Naive thymus-derived CD4-positive, alpha-beta T cell (primary cell): ENCODE measurements around the gene MATK. TPM values are rescaled to one million over a fixed set of nuclear protein-coding genes. Genes with fewer than 3 reads are reported as not detected.
"Not testable (repeated sequence)": the region's sequence is repeated elsewhere in the genome, so short reads cannot be mapped to it uniquely, and the experiment has no call there.

ENCODE experiments used
- ATAC-seq: fragments of 150-1000 bp; cut with Tn5 transposase; 2 replicates; pipeline ENCODE4 v1.10.0; 2021; ENCODE audit warnings: mild to moderate bottlenecking, moderate library complexity
- CTCF ChIA-PET: fragments of 350-600 bp; sonication (Branson Sonifier 250); formaldehyde crosslinking; loops from one replicate; lab custom pipeline; 2021; ENCODE audit warnings: antibody characterized with exemption; lab: Charles Lee
- POLR2A ChIA-PET: fragments of 350-600 bp; sonication (Branson Sonifier 250); formaldehyde crosslinking; loops from one replicate; lab custom pipeline; 2021; ENCODE audit warnings: antibody characterized with exemption, inconsistent platforms; lab: Charles Lee
- DNase-seq, 9 donors: peaks; one replicate each; pipeline versions ENCODE4 v3.0.0 to v3.0.0-alpha.2; 2020 to 2022; ENCODE audit warnings: mixed read lengths in 1 of 9
- H3K27ac ChIP-seq: one replicate; pipeline ENCODE4 v1.7.0; 2013; ENCODE audit warnings: mild to moderate bottlenecking, low read depth, low read length, moderate library complexity
- H3K27me3 ChIP-seq, 2 donors: one replicate each; pipeline ENCODE4 v1.7.0; 2013; ENCODE audit warnings: low read length in 2 of 2, mild to moderate bottlenecking in 2 of 2, moderate library complexity in 2 of 2; ENCODE audit not compliant: control insufficient read depth in 2 of 2, insufficient read depth in 2 of 2
- H3K36me3 ChIP-seq, 3 experiments: 1 replicate in 2 of 3; 2 replicates in 1 of 3; pipeline ENCODE4 v1.7.0; 2013; ENCODE audit warnings: low read length in 3 of 3, mild to moderate bottlenecking in 3 of 3, moderate library complexity in 1 of 3; ENCODE audit not compliant: insufficient read depth in 3 of 3, control insufficient read depth in 2 of 3
- H3K4me1 ChIP-seq, 2 donors: one replicate each; pipeline ENCODE4 v1.7.0; 2013; ENCODE audit warnings: low read length in 2 of 2, mild to moderate bottlenecking in 2 of 2, moderate library complexity in 1 of 2; ENCODE audit not compliant: control insufficient read depth in 2 of 2, insufficient read depth in 2 of 2
- H3K4me3 ChIP-seq: 2 replicates; pipeline ENCODE4 v1.7.0; 2013; ENCODE audit warnings: mild to moderate bottlenecking, low read length
- H3K9me3 ChIP-seq, 3 experiments: 1 replicate in 2 of 3; 2 replicates in 1 of 3; pipeline ENCODE4 v1.7.0; 2013; ENCODE audit warnings: low read length in 3 of 3; ENCODE audit not compliant: control insufficient read depth in 2 of 3
- H3K27ac Mint-ChIP-seq, 9 donors: one replicate each; pipeline ENCODE4 v1.8.0; 2020 to 2022; ENCODE audit warnings: mixed read lengths in 9 of 9, mild to moderate bottlenecking in 8 of 9, moderate library complexity in 5 of 9, inconsistent platforms in 2 of 9
- H3K27me3 Mint-ChIP-seq, 5 donors: one replicate each; pipeline ENCODE4 v1.8.0; 2021 to 2022; ENCODE audit warnings: mixed read lengths in 5 of 5, mild to moderate bottlenecking in 1 of 5
- H3K36me3 Mint-ChIP-seq, 5 donors: one replicate each; pipeline ENCODE4 v1.8.0; 2020 to 2022; ENCODE audit warnings: mixed read lengths in 5 of 5, mild to moderate bottlenecking in 3 of 5, inconsistent platforms in 1 of 5
- H3K4me1 Mint-ChIP-seq, 7 donors: one replicate each; pipeline ENCODE4 v1.8.0; 2020 to 2022; ENCODE audit warnings: mixed read lengths in 7 of 7, mild to moderate bottlenecking in 3 of 7, inconsistent platforms in 1 of 7
- H3K4me3 Mint-ChIP-seq, 10 donors: one replicate each; pipeline ENCODE4 v1.8.0; 2020 to 2022; ENCODE audit warnings: mild to moderate bottlenecking in 10 of 10, mixed read lengths in 10 of 10, moderate library complexity in 6 of 10, inconsistent platforms in 2 of 10
- H3K9me3 Mint-ChIP-seq, 11 donors: one replicate each; pipeline ENCODE4 v1.8.0; 2020 to 2022; ENCODE audit warnings: mixed read lengths in 11 of 11, mild to moderate bottlenecking in 4 of 11, inconsistent platforms in 1 of 11, moderate library complexity in 1 of 11
- intact Hi-C, 2 donors: fragments of 100-400 bp; cut with micrococcal nuclease; formaldehyde crosslinking; loops; one replicate each; pipeline ENCODE4 v1.15.1; 2023
- polyA plus RNA-seq, 2 donors: library from polyadenylated mRNA; unstranded; fragments of 300-500 nt; fragmentation: Illumina TruSeq; gene quantifications; one replicate each; pipeline ENCODE4 v1.2.3, GENCODE V29; 2021
- total RNA-seq, 6 experiments: library from RNA in 5 of 6; stranded (reverse) in 5 of 6; gene quantifications; 1 replicate in 5 of 6; 2 replicates in 1 of 6; pipeline ENCODE4 v1.2.3 and lab custom pipeline; 2021 to 2026

Gene MATK
- total and polyA plus RNA-seq, 7 experiments from 2014 or later, result 1.6 to 32.6 (median 13.0) TPM

DNA sequence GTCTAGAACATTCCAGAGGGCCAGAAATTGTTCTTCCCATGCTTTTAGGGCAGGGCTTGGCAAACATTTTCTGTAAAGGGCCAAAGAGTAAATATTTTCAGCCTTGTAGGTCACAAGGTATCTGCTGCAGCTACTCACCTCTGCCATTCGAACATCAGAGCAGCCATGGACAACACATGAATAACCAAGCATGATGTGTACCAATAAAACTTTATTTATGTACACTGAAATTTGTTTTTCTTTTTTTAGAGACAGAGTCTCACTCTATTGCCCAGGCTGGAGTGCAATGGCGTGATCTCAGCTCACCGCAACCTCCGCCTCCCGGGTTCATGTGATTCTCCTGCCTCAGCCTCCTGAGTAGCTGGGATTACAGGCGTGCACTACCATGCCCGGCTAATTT, 28.5 kb downstream of the MATK start:
- Mint-ChIP-seq H3K4me3 (peak overlapping the region in 2 of 10 donors; percentile 23 to 38), H3K27ac (peak overlapping the region in 1 of 9 donors; percentile 74), H3K4me1 (peaks cover 29 to 70% (median 44%) of the 10 kb centered on the region in 7 donors)
- DNase-seq, intact Hi-C loops, H3K4me3 ChIP-seq, H3K27me3 Mint-ChIP-seq, H3K9me3 ChIP-seq, H3K36me3 Mint-ChIP-seq, H3K9me3 Mint-ChIP-seq, H3K27me3 ChIP-seq, ATAC-seq, H3K27ac ChIP-seq: not testable (repeated sequence)
- ChIA-PET POLR2A (interaction anchor here (1.9 kb wide), 1 partner anchor 64 kb away, joined by 5 read pairs; no protein-coding TSS in a partner anchor), CTCF (interaction anchor here (0.7 to 1.4 kb wide), 3 partner anchors 8 to 512 kb away, joined by 3 to 4 read pairs (median 3); no protein-coding TSS in a partner anchor)
- H3K4me1 ChIP-seq, result peaks cover 13 to 31% of the 10 kb centered on the region in 2 donors
- H3K36me3 ChIP-seq, result peaks cover 0 to 37% (median 0%) of the 10 kb centered on the region in 3 experiments

DNA sequence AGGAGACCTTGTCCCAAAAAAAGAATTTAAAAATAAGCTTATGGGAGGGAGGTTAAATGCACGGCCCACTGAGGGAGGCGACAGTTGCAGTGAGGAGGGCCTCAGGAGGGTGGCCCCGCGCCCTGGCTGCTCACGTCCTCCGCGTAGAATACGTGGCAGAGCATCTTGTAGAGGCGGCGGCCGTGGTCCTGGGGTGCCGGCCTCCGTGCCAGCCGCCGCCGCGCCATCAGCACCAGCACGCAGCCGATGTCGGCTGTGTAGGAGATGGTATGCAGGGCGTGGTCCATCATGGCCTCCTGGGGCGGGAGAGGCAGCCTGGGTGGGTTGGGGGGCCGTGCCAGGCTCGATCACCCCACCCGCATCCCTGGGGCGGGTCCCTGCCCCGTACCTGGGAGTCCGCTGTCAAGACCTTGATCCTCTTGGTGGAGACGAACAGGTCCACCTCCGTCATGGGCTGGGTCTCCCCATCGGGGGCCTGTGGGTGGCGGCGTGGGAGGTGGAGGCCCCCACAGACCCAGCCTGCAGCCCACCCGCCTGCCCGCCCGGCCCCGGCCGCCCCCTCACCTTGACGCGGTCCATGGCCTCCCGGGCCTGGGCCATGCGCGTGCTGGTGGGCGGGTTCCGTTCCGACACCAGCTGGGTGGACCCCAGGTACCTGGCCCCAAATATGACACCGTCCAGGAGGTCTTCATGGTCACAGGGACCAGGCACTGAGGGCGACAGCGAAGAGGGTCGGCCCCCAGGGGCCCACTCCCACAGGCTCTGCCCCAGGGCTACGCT, 32.4 kb downstream of the MATK start:
- Mint-ChIP-seq H3K9me3 (peaks cover 0 to 2% (median 0%) of the 10 kb centered on the region in 11 donors), H3K4me1 (peaks cover 16 to 36% (median 19%) of the 10 kb centered on the region in 7 donors), H3K27ac (peak overlapping the region in 1 of 9 donors; percentile 25), H3K36me3 (peaks cover 6 to 23% (median 9%) of the 10 kb centered on the region in 5 donors), H3K4me3 (no peak overlapping the region), H3K27me3 (no peaks in the 10 kb centered on the region)
- Histone ChIP-seq H3K27me3 (no peaks in the 10 kb centered on the region), H3K4me1 (peaks cover 1 to 3% of the 10 kb centered on the region in 2 donors), H3K9me3 (no peaks in the 10 kb centered on the region), H3K27ac (no peak overlapping the region), H3K4me3 (no peak overlapping the region), H3K36me3 (peaks cover 0 to 70% (median 0%) of the 10 kb centered on the region in 3 experiments)
- ATAC-seq (no peak), DNase-seq (no peak)
- intact Hi-C loops, result no loop called here
- ChIA-PET CTCF (no interaction called here), POLR2A (interaction anchor here (2.1 kb wide), 1 partner anchor 14 kb away, joined by 6 read pairs; no protein-coding TSS in a partner anchor)

DNA sequence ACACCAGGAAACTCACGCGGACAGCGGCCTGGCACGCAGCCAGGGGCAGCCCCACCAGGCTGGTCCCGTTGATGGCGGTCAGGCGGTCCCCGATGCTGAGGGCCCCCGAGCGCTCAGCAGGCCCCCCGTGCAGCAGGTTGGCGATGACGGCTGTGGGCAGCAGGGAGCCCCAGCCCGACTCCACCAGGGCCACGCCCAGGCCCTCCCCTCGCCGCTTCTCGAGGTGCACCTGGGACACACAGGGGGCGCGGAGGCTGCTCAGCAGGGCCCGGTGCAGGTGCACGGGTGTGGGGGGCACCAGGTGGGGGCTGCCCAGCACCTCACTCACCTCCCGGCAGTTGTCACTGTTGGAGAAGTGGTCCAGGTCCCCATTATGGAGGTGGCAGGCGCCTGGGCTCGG, 33.7 kb downstream of the MATK start:
- POLR2A ChIA-PET, result interaction anchor here (2.1 kb wide), 1 partner anchor 12 kb away, joined by 6 read pairs; no protein-coding TSS in a partner anchor
- no peak overlapping the region for H3K27ac Mint-ChIP-seq
- peaks cover 0 to 2% (median 0%) of the 10 kb centered on the region in 11 donors for H3K9me3 Mint-ChIP-seq

DNA sequence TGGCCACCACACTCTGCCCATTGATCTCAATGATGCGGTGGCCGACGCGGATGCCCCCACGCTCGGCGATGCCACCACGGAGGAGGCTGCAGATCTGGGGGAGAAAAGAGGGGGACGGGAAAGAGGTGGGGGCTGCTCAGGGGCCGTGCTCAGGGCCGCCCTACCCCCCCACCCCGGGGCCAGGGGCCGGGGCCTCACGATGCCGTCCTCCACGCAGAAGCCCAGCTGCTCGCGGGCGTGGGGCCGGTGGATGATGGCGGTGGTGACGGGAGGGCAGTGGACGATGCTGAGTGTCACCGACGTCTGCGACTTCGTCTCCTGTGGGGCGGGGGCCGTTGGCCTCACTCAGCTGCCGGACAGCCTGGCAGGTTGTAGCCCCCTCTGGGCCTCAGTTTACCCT, 34.9 kb downstream of the MATK start:
- no peaks in the 10 kb centered on the region for H3K27me3 Mint-ChIP-seq
- peaks cover 0 to 2% (median 0%) of the 10 kb centered on the region in 11 donors for H3K9me3 Mint-ChIP-seq
- intact Hi-C loops, result no loop called here
- Histone ChIP-seq H3K4me1 (no peaks in the 10 kb centered on the region), H3K9me3 (no peaks in the 10 kb centered on the region), H3K4me3 (no peak overlapping the region), H3K27ac (no peak overlapping the region), H3K36me3 (peaks cover 0 to 51% (median 0%) of the 10 kb centered on the region in 3 experiments), H3K27me3 (no peaks in the 10 kb centered on the region)
- ChIA-PET CTCF (no interaction called here), POLR2A (interaction anchor here (1.4 to 2.1 kb wide), 2 partner anchors 10 to 11 kb away, joined by 4 to 11 read pairs; partner anchors contain the start of gene APBA3)
- H3K4me3 Mint-ChIP-seq, result no peak overlapping the region
- DNase-seq, result no peak
- H3K36me3 Mint-ChIP-seq, result peaks cover 6 to 23% (median 9%) of the 10 kb centered on the region in 5 donors
- ATAC-seq, result no peak
- H3K27ac Mint-ChIP-seq, result no peak overlapping the region
- H3K4me1 Mint-ChIP-seq, result peaks cover 12 to 18% (median 13%) of the 10 kb centered on the region in 7 donors

More for the DNA sequence above, 33.7 kb downstream of the MATK start:
- intact Hi-C loops, result no loop called here
- no peaks in the 10 kb centered on the region for H3K27me3 Mint-ChIP-seq
- Histone ChIP-seq H3K4me3 (no peak overlapping the region), H3K4me1 (no peaks in the 10 kb centered on the region), H3K27ac (no peak overlapping the region), H3K36me3 (peaks cover 0 to 60% (median 0%) of the 10 kb centered on the region in 3 experiments), H3K27me3 (no peaks in the 10 kb centered on the region), H3K9me3 (no peaks in the 10 kb centered on the region)
- H3K4me3 Mint-ChIP-seq, result no peak overlapping the region
- CTCF ChIA-PET, result no interaction called here
- peaks cover 6 to 23% (median 9%) of the 10 kb centered on the region in 5 donors for H3K36me3 Mint-ChIP-seq
- peaks cover 14 to 28% (median 18%) of the 10 kb centered on the region in 7 donors for H3K4me1 Mint-ChIP-seq
- ATAC-seq, result no peak
- no peak for DNase-seq

DNA sequence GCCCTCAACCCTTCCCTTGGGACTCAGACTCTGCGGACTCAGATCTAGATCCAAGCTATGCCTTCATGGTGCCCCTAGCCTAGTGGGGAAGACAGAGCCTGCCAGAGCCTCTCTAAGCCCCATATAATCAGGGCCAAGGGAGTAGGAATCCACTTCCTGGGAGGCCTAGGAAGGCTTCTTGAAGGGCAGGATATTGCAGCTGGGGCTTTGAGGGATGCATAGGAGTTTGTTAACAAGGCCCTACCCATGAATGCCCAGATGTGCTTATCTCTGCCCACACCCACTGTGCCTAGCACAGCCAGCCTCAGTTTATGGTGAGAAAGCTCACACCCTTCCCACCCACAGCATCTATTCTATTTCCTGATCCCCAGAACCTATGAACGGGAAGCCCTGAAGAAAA, 36.0 kb downstream of the MATK start:
- no peaks in the 10 kb centered on the region for H3K27me3 ChIP-seq
- ATAC-seq (no peak), DNase-seq (no peak)
- no peaks in the 10 kb centered on the region for H3K4me1 ChIP-seq
- H3K9me3 ChIP-seq, result no peaks in the 10 kb centered on the region
- no peak overlapping the region for H3K4me3 Mint-ChIP-seq
- H3K27ac ChIP-seq, result no peak overlapping the region
- intact Hi-C loops, result no loop called here
- CTCF ChIA-PET, result interaction anchor here (1.1 to 1.7 kb wide), 3 partner anchors 8 to 12 kb away, joined by 3 to 4 read pairs (median 4); partner anchors contain the start of genes APBA3 and MRPL54
- peaks cover 6 to 22% (median 9%) of the 10 kb centered on the region in 5 donors for H3K36me3 Mint-ChIP-seq
- no peaks in the 10 kb centered on the region for H3K27me3 Mint-ChIP-seq
- POLR2A ChIA-PET, result interaction anchor here (1.0 to 2.1 kb wide), 4 partner anchors 10 to 13 kb away, joined by 3 to 11 read pairs (median 5); partner anchors contain the start of gene APBA3
- no peak overlapping the region for H3K4me3 ChIP-seq
- H3K27ac Mint-ChIP-seq, result no peak overlapping the region
- peaks cover 0 to 2% (median 0%) of the 10 kb centered on the region in 11 donors for H3K9me3 Mint-ChIP-seq
- peaks cover 0 to 51% (median 0%) of the 10 kb centered on the region in 3 experiments for H3K36me3 ChIP-seq
- peaks cover 6 to 10% (median 9%) of the 10 kb centered on the region in 7 donors for H3K4me1 Mint-ChIP-seq

DNA sequence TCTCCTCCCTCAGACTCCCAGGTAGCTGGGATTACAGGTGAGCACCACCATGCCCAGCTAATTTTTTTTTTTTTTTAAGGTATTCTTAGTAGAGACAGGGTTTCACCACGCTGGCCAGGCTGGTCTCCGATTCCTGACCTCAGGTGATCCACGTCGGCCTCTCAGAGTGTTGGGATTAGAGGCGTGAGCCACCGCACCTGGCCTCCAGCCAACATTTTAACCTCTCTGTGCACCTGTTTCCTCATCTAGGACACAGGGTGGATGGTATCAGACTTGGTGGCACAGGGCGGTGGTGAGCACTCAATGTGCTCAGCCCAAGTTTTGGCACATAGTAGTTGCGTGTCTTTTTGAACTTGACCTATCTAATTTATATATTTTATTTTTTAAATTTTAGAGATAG, 37.2 kb downstream of the MATK start:
- Mint-ChIP-seq H3K36me3 (peaks cover 6 to 18% (median 10%) of the 10 kb centered on the region in 5 donors), H3K27ac (no peak overlapping the region), H3K4me1 (no peaks in the 10 kb centered on the region), H3K4me3 (no peak overlapping the region), H3K9me3 (peaks cover 0 to 2% (median 0%) of the 10 kb centered on the region in 11 donors), H3K27me3 (no peaks in the 10 kb centered on the region)
- H3K27me3 ChIP-seq, result no peaks in the 10 kb centered on the region
- DNase-seq (no peak), ATAC-seq (no peak)
- ChIA-PET POLR2A (no interaction called here), CTCF (interaction anchor here (0.6 to 1.7 kb wide), 4 partner anchors 13 to 456 kb away, joined by 3 to 6 read pairs (median 4); partner anchors contain the start of genes APBA3 and MRPL54)
- H3K9me3 ChIP-seq, result no peaks in the 10 kb centered on the region
- peaks cover 0 to 46% (median 0%) of the 10 kb centered on the region in 3 experiments for H3K36me3 ChIP-seq
- H3K4me3 ChIP-seq, result no peak overlapping the region
- no peaks in the 10 kb centered on the region for H3K4me1 ChIP-seq
- intact Hi-C loops, result no loop called here
- no peak overlapping the region for H3K27ac ChIP-seq
